A549 (cell line): Measurements from ENCODE around the gene B3GNT3. TPM values are rescaled to one million over a fixed set of nuclear protein-coding genes. Genes with fewer than 3 reads are reported as not detected.
A peak's percentile ranks its signal among the peaks of the same experiment; 100 is the strongest.

Experiments
- ATAC-seq, 2 experiments: fragments of 200-7000 bp in 1 of 2; fragments of >200 bp in 1 of 2; cut with Nextera tagmentation in 1 of 2; cut with Tn5 transposase in 1 of 2; 3 replicates each; pipeline versions ENCODE4 v1.8.0 to v1.9.1; 2018 to 2020; ENCODE audit warnings: mild to moderate bottlenecking in 1 of 2, moderate library complexity in 1 of 2
- CTCF ChIA-PET: fragments of 300-600 bp; sonication (Branson Sonifier 250); formaldehyde crosslinking; extraction: SDS; loops from one replicate; lab custom pipeline; 2021; ENCODE audit warnings: antibody characterized with exemption, inconsistent platforms; lab: Yijun Ruan, JAX
- POLR2A ChIA-PET: fragments of 350-600 bp; formaldehyde crosslinking; extraction: SDS; loops from one replicate; lab custom pipeline; 2021; ENCODE audit warnings: antibody characterized with exemption, inconsistent platforms; lab: Yijun Ruan, JAX
- DNase-seq, 2 experiments: peaks; one replicate each; pipeline versions ENCODE4 v3.0.0 to v3.0.0-alpha.2; 2011 to 2016; ENCODE audit warnings: low read depth in 1 of 2, low spot score in 1 of 2
- FAIRE-seq: peaks from 2 replicates; lab custom pipeline; 2011; peaks lifted over from hg19 to GRCh38; lab: Jason Lieb, UNC
- H3K27ac ChIP-seq, 2 experiments: fragments of >200 bp; sonication (Bioruptor Twin); formaldehyde crosslinking; 3 replicates each; pipeline ENCODE4 v1.5.1; 2016 to 2017
- H3K4me1 ChIP-seq: fragments of >200 bp; sonication (Bioruptor Twin); formaldehyde crosslinking; 3 replicates; pipeline ENCODE4 v1.6.1; 2016
- H3K4me2 ChIP-seq: fragments of >200 bp; sonication (Bioruptor Twin); formaldehyde crosslinking; 3 replicates; pipeline ENCODE4 v1.6.1; 2016
- H3K4me3 ChIP-seq: fragments of >200 bp; sonication (Bioruptor Twin); formaldehyde crosslinking; 3 replicates; pipeline ENCODE4 v1.5.1; 2016
- H3K9me3 ChIP-seq: fragments of >200 bp; sonication (Bioruptor Twin); formaldehyde crosslinking; 3 replicates; pipeline ENCODE4 v1.6.1; 2016
- ATOH8 ChIP-seq: fragments of 250-450 bp; sonication (Bioruptor Pico); IDR thresholded peaks from 2 replicates; pipeline ENCODE4 v1.5.0; 2020; ENCODE audit warnings: low read depth, mild to moderate bottlenecking, moderate library complexity
- CHD4 ChIP-seq: fragments of 200-600 bp; sonication (generic); IDR thresholded peaks from 2 replicates; pipeline ENCODE4 v1.6.1; 2016; ENCODE audit warnings: antibody characterized with exemption, mild to moderate bottlenecking, borderline replicate concordance
- HMGXB4 ChIP-seq: fragments of 250-450 bp; sonication (Bioruptor Pico); IDR thresholded peaks from 2 replicates; pipeline ENCODE4 v1.5.0; 2021; ENCODE audit warnings: mild to moderate bottlenecking, moderate library complexity, borderline replicate concordance
- JUNB ChIP-seq: fragments of >200 bp; sonication (Bioruptor Twin); formaldehyde crosslinking; IDR thresholded peaks from 2 replicates; pipeline ENCODE4 v1.6.1; 2016
- KDM1A ChIP-seq: fragments of 200-600 bp; sonication (generic); IDR thresholded peaks from 2 replicates; pipeline ENCODE4 v1.6.1; 2016; ENCODE audit warnings: low read depth, mild to moderate bottlenecking
- MAX ChIP-seq: IDR thresholded peaks from 2 replicates; pipeline ENCODE4 v1.6.1; 2012
- MAZ ChIP-seq: fragments of 150-350 bp; IDR thresholded peaks from 2 replicates; pipeline ENCODE4 v1.6.1; 2014; ENCODE audit warnings: antibody characterized with exemption, low read depth, low read length, borderline replicate concordance
- NR3C1 ChIP-seq: fragments of >200 bp; sonication (Bioruptor Twin); formaldehyde crosslinking; IDR thresholded peaks from 3 replicates; pipeline ENCODE4 v1.6.1; 2017
- POLR2A ChIP-seq: IDR thresholded peaks from 2 replicates; pipeline ENCODE4 v1.6.1; 2012; ENCODE audit warnings: mild to moderate bottlenecking, low read length
- RFX5 ChIP-seq: fragments of 450-650 bp; IDR thresholded peaks from 2 replicates; pipeline ENCODE4 v1.7.1; 2014; ENCODE audit warnings: antibody characterized with exemption, mild to moderate bottlenecking, moderate library complexity
- SMC3 ChIP-seq: fragments of >200 bp; sonication (Bioruptor Twin); formaldehyde crosslinking; IDR thresholded peaks from 3 replicates; pipeline ENCODE4 v1.6.1; 2018; ENCODE audit warnings: inconsistent platforms
- SREBF2 ChIP-seq: fragments of 450-650 bp; IDR thresholded peaks from 2 replicates; pipeline ENCODE4 v1.6.1; 2014; ENCODE audit warnings: mild to moderate bottlenecking, moderate library complexity
- ZC3H11A ChIP-seq: fragments of 450-650 bp; IDR thresholded peaks from 2 replicates; pipeline ENCODE4 v1.6.1; 2014; ENCODE audit warnings: antibody characterized with exemption, mild to moderate bottlenecking
- ZFP36 ChIP-seq: fragments of 450-650 bp; IDR thresholded peaks from 2 replicates; pipeline ENCODE4 v1.6.1; 2014; ENCODE audit warnings: borderline replicate concordance; ENCODE audit not compliant: partially characterized antibody
- ZSCAN20 ChIP-seq: fragments of 250-450 bp; sonication (Bioruptor Pico); IDR thresholded peaks from 2 replicates; pipeline ENCODE4 v1.8.0; 2022; ENCODE audit warnings: mild to moderate bottlenecking, moderate library complexity
- WGBS: methylation state at CpG from one replicate; pipeline ENCODE4 v1.1.6; 2017; ENCODE audit errors: missing lambda C conversion rate; 5-methylcytosine and 5-hydroxymethylcytosine counted together
- polyA plus RNA-seq, 4 experiments: library from polyadenylated mRNA; depleted of rRNA in 3 of 4; stranded (reverse); fragments of >200 nt; fragmentation: RNase III in 1 of 4; extraction: RNeasy Plus Mini Kit Qiagen cat#74134 plus additional on column Dnase treatment in 1 of 4; gene quantifications; 2 replicates in 3 of 4; 3 replicates in 1 of 4; pipeline ENCODE4 v1.2.3, GENCODE V29; 2011 to 2017
- small RNA-seq, 6 experiments: library from RNA; depleted of rRNA; stranded (forward); fragments of <200 nt; gene quantifications; one replicate each; pipeline ENCODE3, GENCODE V24; 2012

B3GNT3 gene
- polyA plus RNA-seq, 2 of the 4 experiments (the other 2 are of a cell fraction) = 2.4 to 2.7 TPM

- no peak for DNase-seq
- Histone ChIP-seq H3K4me2 (peak overlapping the region; percentile 74), H3K9me3 (no peaks in the 10 kb centered on the region), H3K4me3 (0 out of 3 replicates have a peak overlapping the region, but pooled peaks have one; percentile 9), H3K4me1 (peaks cover 45% of the 10 kb centered on the region), H3K27ac (peak overlapping the region in 1 of 2 experiments; percentile 100; a peak in 3 of 6 replicates)
- ChIA-PET POLR2A (no interaction called here), CTCF (interaction anchor here (0.8 to 10.9 kb wide), 4 partner anchors 68 to 134 kb away, joined by 3 to 295 read pairs (median 28); partner anchors contain the start of gene CCDC124)
- TF ChIP-seq RFX5 (no peak), ZFP36 (no peak), NR3C1 (no peak), ZC3H11A (no peak), KDM1A (no peak), POLR2A (no peak), MAX (no peak), SMC3 (no peak), HMGXB4 (CRISPR knock-in tag) (no peak), ZSCAN20 (CRISPR knock-in tag) (no peak), SREBF2 (no peak), ATOH8 (CRISPR knock-in tag) (no peak), CHD4 (no peak), MAZ (no peak), JUNB (no peak)
- ATAC-seq = no peak
- no peak for FAIRE-seq
- 87% methylated on average over 5 of the region's 31 CpGs for WGBS
Observed at GRCh38 chr19:17862711-17863519, 68.0 kb downstream of the B3GNT3 start.

Small RNA genes within 50 kb of the gene (small RNA-seq; reads per million reads assigned to genes)
- 0 reads per million in 6 experiments for gene SNORA68

Other genes starting within 250 kb of the B3GNT3 start
- gene COLGALT1, start 239.5 kb upstream of the B3GNT3 start, polyA plus RNA-seq (2011; rRNA removed) = 64.4 and 76.6 TPM in 2 replicates
- gene COLGALT1, start 239.5 kb upstream of the B3GNT3 start, polyA plus RNA-seq (2017; fragmentation: RNase III; extraction: RNeasy Plus Mini Kit Qiagen cat#74134 plus additional on column Dnase treatment) = 54.5 to 57.2 TPM (median 57.1 TPM) in 3 replicates
- gene UNC13A, start 106.8 kb upstream of the B3GNT3 start, polyA plus RNA-seq (2011; rRNA removed) = 4.2 and 5.5 TPM in 2 replicates
- 2.6 to 3.1 TPM (median 2.8 TPM) in 3 replicates for gene UNC13A, start 106.8 kb upstream of the B3GNT3 start, polyA plus RNA-seq (2017; fragmentation: RNase III; extraction: RNeasy Plus Mini Kit Qiagen cat#74134 plus additional on column Dnase treatment)
- gene MAP1S, start 75.7 kb upstream of the B3GNT3 start, polyA plus RNA-seq (2011; rRNA removed) = 8.3 and 10.6 TPM in 2 replicates
- gene MAP1S, start 75.7 kb upstream of the B3GNT3 start, polyA plus RNA-seq (2017; fragmentation: RNase III; extraction: RNeasy Plus Mini Kit Qiagen cat#74134 plus additional on column Dnase treatment) = 23.2 to 26.9 TPM (median 26.4 TPM) in 3 replicates
- 1.7 and 2.2 TPM in 2 replicates for gene FCHO1, start 43.7 kb upstream of the B3GNT3 start, polyA plus RNA-seq (2011; rRNA removed)
- 13.1 to 14.3 TPM (median 13.6 TPM) in 3 replicates for gene FCHO1, start 43.7 kb upstream of the B3GNT3 start, polyA plus RNA-seq (2017; fragmentation: RNase III; extraction: RNeasy Plus Mini Kit Qiagen cat#74134 plus additional on column Dnase treatment)
- 0.27 and 1.2 TPM in 2 replicates for gene INSL3, start 26.4 kb downstream of the B3GNT3 start, polyA plus RNA-seq (2011; rRNA removed)
- 0.25 to 0.32 TPM (median 0.28 TPM) in 3 replicates for gene INSL3, start 26.4 kb downstream of the B3GNT3 start, polyA plus RNA-seq (2017; fragmentation: RNase III; extraction: RNeasy Plus Mini Kit Qiagen cat#74134 plus additional on column Dnase treatment)
- gene JAK3, start 52.8 kb downstream of the B3GNT3 start, polyA plus RNA-seq (2011; rRNA removed) = 0.89 and 1.2 TPM in 2 replicates
- gene JAK3, start 52.8 kb downstream of the B3GNT3 start, polyA plus RNA-seq (2017; fragmentation: RNase III; extraction: RNeasy Plus Mini Kit Qiagen cat#74134 plus additional on column Dnase treatment) = 0.24 to 0.40 TPM (median 0.31 TPM) in 3 replicates
- 624 and 696 TPM in 2 replicates for gene RPL18A, start 64.8 kb downstream of the B3GNT3 start, polyA plus RNA-seq (2011; rRNA removed)
- 1,807 to 1,898 TPM (median 1,812 TPM) in 3 replicates for gene RPL18A, start 64.8 kb downstream of the B3GNT3 start, polyA plus RNA-seq (2017; fragmentation: RNase III; extraction: RNeasy Plus Mini Kit Qiagen cat#74134 plus additional on column Dnase treatment)
- 0.25 TPM in 2 replicates for gene SLC5A5, start 76.8 kb downstream of the B3GNT3 start, polyA plus RNA-seq (2011; rRNA removed)
- gene SLC5A5, start 76.8 kb downstream of the B3GNT3 start, polyA plus RNA-seq (2017; fragmentation: RNase III; extraction: RNeasy Plus Mini Kit Qiagen cat#74134 plus additional on column Dnase treatment) = 0.06 to 0.20 TPM (median 0.13 TPM) in 3 replicates
- 20.8 and 35.4 TPM in 2 replicates for gene CCDC124, start 137.9 kb downstream of the B3GNT3 start, polyA plus RNA-seq (2011; rRNA removed)
- 113 to 123 TPM (median 116 TPM) in 3 replicates for gene CCDC124, start 137.9 kb downstream of the B3GNT3 start, polyA plus RNA-seq (2017; fragmentation: RNase III; extraction: RNeasy Plus Mini Kit Qiagen cat#74134 plus additional on column Dnase treatment)
- 0.20 and 0.43 TPM in 2 replicates for gene KCNN1, start 172.0 kb downstream of the B3GNT3 start, polyA plus RNA-seq (2011; rRNA removed)
- 0.56 to 0.85 TPM (median 0.69 TPM) in 3 replicates for gene KCNN1, start 172.0 kb downstream of the B3GNT3 start, polyA plus RNA-seq (2017; fragmentation: RNase III; extraction: RNeasy Plus Mini Kit Qiagen cat#74134 plus additional on column Dnase treatment)
- 11.2 and 14.5 TPM in 2 replicates for gene ARRDC2, start 213.0 kb downstream of the B3GNT3 start, polyA plus RNA-seq (2011; rRNA removed)
- 14.8 to 15.2 TPM (median 15.0 TPM) in 3 replicates for gene ARRDC2, start 213.0 kb downstream of the B3GNT3 start, polyA plus RNA-seq (2017; fragmentation: RNase III; extraction: RNeasy Plus Mini Kit Qiagen cat#74134 plus additional on column Dnase treatment)